CD4-positive, alpha-beta T cell treated with Interleukin-4 for 4 hours (primary cell): ENCODE measurements around the gene RHOJ.
"Not testable (repeated sequence)": the region's sequence is repeated elsewhere in the genome, so short reads cannot be mapped to it uniquely, and the experiment has no call there.

ENCODE experiments used
- DNase-seq: peaks from one replicate; pipeline ENCODE4 v3.0.0-alpha.2; 2020

Gene RHOJ

GRCh38 chr14:63301891-63302534 is 97.8 kb downstream of the RHOJ start:
- no peak for DNase-seq

GRCh38 chr14:63304429-63304828 is 100.2 kb downstream of the RHOJ start:
- not testable (repeated sequence) for DNase-seq

GRCh38 chr14:63308723-63309317 is 104.6 kb downstream of the RHOJ start:
- DNase-seq = no peak

- no peak for DNase-seq
These were observed 114.6 kb downstream of the RHOJ start, which contains the start of gene GPHB5 for GRCh38 chr14:63318835-63319234. Gene GPHB5, minus strand, starts transcription at chr14:63318935. Its CDS starts 1,086 bp downstream, at chr14:63317849.

- DNase-seq = no peak
These were observed 118.2 kb downstream of the RHOJ start for GRCh38 chr14:63322472-63322871.

- DNase-seq = no peak
These were observed 118.8 kb downstream of the RHOJ start for GRCh38 chr14:63322897-63323573.

GRCh38 chr14:63326840-63327239 is 122.6 kb downstream of the RHOJ start:
- no peak for DNase-seq

- DNase-seq = no peak
These were observed 124.8 kb downstream of the RHOJ start for GRCh38 chr14:63328787-63329737.

GRCh38 chr14:63342371-63342770 is 138.1 kb downstream of the RHOJ start:
- DNase-seq = no peak
